ENCODE data around the gene MMP17.

DNA sequence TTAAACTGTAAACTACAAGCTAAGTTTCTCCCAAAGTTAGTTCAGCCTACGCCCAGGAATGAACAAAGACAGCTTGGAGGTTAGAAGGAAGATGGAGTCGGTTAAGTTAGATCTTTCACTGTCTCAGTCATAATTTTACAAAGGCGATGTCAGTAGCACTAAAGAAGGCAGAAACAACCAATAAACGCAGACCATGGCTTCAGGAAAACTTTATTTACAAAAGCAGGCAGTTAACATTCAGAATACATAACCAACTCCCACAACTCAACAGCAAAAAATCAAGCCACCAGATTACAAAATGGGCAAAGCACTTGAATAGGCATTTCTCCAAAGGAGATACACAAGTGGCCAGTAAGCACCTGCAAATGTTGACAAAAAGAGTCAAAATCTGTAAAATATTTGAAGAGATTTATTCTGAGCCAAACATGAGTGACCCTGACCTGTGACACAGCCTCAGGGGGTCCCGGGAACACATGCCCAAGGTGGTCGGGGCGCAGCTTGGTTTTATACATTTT is 57.4 kb downstream of the MMP17 start:
- TF ChIP-seq, protein P1, sequence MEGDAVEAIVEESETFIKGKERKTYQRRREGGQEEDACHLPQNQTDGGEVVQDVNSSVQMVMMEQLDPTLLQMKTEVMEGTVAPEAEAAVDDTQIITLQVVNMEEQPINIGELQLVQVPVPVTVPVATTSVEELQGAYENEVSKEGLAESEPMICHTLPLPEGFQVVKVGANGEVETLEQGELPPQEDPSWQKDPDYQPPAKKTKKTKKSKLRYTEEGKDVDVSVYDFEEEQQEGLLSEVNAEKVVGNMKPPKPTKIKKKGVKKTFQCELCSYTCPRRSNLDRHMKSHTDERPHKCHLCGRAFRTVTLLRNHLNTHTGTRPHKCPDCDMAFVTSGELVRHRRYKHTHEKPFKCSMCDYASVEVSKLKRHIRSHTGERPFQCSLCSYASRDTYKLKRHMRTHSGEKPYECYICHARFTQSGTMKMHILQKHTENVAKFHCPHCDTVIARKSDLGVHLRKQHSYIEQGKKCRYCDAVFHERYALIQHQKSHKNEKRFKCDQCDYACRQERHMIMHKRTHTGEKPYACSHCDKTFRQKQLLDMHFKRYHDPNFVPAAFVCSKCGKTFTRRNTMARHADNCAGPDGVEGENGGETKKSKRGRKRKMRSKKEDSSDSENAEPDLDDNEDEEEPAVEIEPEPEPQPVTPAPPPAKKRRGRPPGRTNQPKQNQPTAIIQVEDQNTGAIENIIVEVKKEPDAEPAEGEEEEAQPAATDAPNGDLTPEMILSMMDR (IDR thresholded peaks at IDR 0.05): no peak
- TF ChIP-seq POLR2A (IDR thresholded peaks at IDR 0.05): no peak

Measured in esophagus squamous epithelium (tissue), 4 donors.